ENCODE data around the gene KCMF1. TPM values are rescaled to one million over a fixed set of nuclear protein-coding genes. Genes with fewer than 3 reads are reported as not detected.
A peak's percentile ranks its signal among the peaks of the same experiment; 100 is the strongest.

The KCMF1 gene
- total RNA-seq, 1 donor: 80.3 TPM

- peak overlapping the region; percentile 88 for H3K4me3 ChIP-seq (ENCODE audit: low read depth, low read length)
- peak; percentile 46 for DNase-seq (ENCODE audit: low read depth)
- no peak for TF ChIP-seq CTCF (IDR thresholded peaks at IDR 0.05; ENCODE audit: insufficient read depth, low read depth, low read length)
These were observed 1.3 kb upstream of the KCMF1 start for GRCh38 chr2:84969511-84970209.

- peak; percentile 62 for DNase-seq (ENCODE audit: low read depth)
- TF ChIP-seq CTCF (IDR thresholded peaks at IDR 0.05; ENCODE audit: insufficient read depth, low read depth, low read length): no peak
- peak overlapping the region; percentile 88 for H3K4me3 ChIP-seq (ENCODE audit: low read depth, low read length)
These were observed 622 bp upstream of the KCMF1 start for GRCh38 chr2:84970210-84970867.

- peak; percentile 48 for DNase-seq (ENCODE audit: low read depth)
- H3K4me3 ChIP-seq (ENCODE audit: low read depth, low read length): peak overlapping the region; percentile 64
- no peak for TF ChIP-seq CTCF (IDR thresholded peaks at IDR 0.05; ENCODE audit: insufficient read depth, low read depth, low read length)
These were observed 697 bp downstream of the KCMF1 start for GRCh38 chr2:84971510-84972206.

GRCh38 chr2:84972207-84972783 lies 1.3 kb downstream of the KCMF1 start:
- peak overlapping the region; percentile 64 for H3K4me3 ChIP-seq (ENCODE audit: low read depth, low read length)
- DNase-seq (ENCODE audit: low read depth): no peak
- no peak for TF ChIP-seq CTCF (IDR thresholded peaks at IDR 0.05; ENCODE audit: insufficient read depth, low read depth, low read length)

- no peak for TF ChIP-seq CTCF (IDR thresholded peaks at IDR 0.05; ENCODE audit: insufficient read depth, low read depth, low read length)
- peak; percentile 24 for DNase-seq (ENCODE audit: low read depth)
- peak overlapping the region; percentile 64 for H3K4me3 ChIP-seq (ENCODE audit: low read depth, low read length)
These were observed 2.0 kb downstream of the KCMF1 start for GRCh38 chr2:84972932-84973331.

- H3K4me3 ChIP-seq (ENCODE audit: low read depth, low read length): no peak overlapping the region
- TF ChIP-seq CTCF (IDR thresholded peaks at IDR 0.05; ENCODE audit: insufficient read depth, low read depth, low read length): no peak
- DNase-seq (ENCODE audit: low read depth): no peak
These were observed 9.5 kb downstream of the KCMF1 start for GRCh38 chr2:84980263-84980983.

Measured in fibroblast of villous mesenchyme (primary cell).